ENCODE data around the gene MVB12B.

MVB12B gene

DNA sequence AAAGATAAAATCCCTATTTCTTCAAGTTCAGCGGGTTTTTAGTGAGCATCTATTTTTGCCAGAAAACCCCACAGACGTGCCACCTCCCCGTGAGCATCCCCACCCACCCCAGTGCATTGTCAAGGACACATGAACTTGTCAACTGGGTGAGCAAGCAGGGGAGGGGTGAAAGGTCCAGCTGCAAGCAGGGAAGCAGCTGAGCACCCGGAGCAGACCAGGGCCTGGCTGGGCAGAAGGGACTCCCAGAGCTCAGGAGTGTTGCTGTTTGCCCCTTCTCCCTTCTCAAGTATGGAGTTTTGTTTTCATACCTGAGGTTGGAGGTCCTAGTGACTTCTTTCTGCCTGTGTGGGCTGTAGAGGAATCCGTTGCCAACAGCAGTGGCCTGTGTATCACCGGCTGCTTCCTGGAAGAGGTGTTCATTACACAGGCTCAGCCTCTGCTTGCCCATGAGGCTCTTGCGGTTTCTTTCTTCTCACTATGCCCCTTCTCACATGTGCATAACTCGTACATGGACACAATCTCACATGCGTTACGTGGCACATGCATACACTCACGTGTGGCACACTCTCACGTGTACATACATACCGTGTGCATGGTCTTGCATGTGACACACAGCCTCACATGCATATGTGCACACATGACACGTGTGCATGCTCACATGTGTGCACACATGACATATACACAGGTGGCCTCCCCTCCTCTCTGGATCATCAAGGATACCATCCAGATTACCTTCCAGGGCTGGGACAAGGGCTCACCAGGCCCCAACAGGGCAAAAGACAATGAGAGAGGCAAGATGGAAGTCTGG, 126.7 kb downstream of the MVB12B start:
- DNase-seq (ENCODE audit: low spot score) = no peak

DNA sequence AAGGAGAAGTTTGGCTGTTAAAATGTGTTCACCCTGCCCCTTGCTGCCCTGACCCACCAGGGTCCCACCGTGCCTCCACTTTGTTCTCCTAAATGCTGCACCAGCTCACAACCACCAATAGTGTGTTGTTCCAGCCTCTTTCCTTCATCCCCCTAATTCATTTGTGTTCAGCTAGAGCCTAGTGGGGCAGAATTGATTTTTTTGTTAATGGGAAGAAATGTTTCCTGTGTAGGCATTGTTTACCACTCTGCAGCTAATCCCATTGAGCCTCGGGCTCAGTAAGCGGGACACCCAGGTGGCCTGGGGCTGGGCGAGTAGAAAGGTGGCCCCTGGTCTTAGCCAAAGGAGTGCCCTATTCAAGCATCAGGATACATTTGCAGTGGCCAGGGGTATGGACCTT, 127.6 kb downstream of the MVB12B start:
- DNase-seq (ENCODE audit: low spot score) = no peak

DNA sequence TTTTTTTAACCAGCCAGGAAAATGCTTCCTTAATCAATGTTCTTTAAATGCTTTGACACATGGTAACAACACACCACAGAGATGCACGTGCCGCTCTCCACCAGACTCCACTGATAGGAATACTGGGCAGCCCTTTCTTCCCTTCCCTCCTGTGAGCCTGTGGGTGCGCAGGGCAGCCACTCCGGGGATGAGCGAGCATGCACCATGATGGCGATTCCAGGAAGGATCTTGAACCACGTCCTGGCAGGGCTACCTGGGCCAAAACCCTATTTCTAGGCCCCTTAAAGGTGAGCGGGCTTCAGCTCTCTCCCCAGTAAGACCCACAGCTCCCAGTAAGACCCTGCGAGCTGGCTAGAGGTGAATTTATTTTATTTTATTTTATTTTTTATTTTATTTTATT, 128.2 kb downstream of the MVB12B start:
- DNase-seq (ENCODE audit: low spot score) = no peak

DNA sequence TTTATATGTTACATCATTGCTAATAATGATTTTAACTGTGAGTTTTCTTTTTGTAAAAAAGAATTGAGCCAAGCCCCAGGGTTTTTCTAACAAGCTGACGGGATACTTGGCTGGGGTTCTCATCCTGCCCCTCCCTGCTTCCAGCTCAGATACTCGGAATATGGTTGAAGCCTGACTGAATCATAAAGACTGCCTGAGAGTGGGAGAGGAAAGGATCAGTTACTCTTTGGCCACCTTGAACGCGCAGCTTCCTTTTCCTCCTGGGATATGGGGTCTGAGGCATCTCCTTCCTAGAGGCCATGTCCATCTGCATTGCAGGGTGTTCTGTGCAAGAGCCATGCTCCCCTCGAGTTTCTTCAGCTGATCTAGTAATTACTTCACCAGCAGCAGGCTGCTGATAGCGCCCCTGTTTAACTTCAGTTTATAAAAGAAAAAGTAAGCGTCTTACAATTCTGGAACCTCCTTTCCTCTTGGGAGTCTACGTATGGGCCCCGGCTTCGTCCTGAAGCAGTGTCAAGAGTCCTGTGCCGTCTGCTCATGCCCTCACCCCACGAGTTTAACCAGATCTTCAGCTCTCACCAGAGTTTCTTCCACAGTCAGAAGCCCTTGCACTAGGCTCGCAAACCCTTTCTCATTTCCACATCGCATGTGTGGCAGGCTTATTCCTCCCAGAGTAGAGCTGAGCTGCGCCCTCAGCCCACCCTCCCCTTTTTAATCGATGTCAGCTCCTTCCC, 130.0 kb downstream of the MVB12B start:
- DNase-seq (ENCODE audit: low spot score) = no peak

DNA sequence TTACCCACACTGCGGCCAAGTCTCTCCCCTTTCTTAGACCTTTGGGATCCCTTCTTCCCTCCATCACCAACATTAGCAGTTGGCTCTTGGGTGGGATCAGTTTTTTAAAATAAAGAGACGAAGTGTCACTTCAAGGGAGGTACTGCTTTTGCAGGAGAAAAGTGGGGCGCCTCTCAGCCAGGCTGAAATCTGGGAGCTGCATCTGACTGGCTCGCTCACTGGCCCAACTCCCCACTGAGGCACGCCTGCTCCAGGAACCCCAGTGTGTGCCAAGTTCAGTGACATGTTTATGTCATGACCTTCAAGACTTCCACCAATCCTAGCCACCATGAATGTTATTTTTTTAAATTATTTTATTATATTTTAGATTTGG, 130.5 kb downstream of the MVB12B start:
- no peak for DNase-seq (ENCODE audit: low spot score)

DNA sequence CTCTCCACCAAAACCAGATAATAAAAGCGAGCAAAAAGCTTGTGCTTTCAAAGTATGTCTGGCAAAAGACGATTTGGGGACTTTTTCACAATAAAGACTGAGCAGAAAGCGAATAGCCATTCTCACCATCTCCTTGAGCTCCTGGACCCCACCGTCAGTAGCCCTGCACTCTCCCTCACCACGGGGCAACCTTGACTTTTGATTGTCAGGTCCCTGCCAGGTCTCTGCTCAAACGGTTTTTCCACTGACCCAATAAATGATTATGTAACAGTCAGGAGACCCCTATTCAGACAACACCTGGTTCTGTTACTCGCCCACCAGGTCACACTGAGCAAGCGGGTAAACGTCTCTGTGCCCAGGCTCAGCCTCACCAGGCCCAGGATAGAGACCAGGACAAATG, 131.3 kb downstream of the MVB12B start:
- DNase-seq (ENCODE audit: low spot score) = no peak

DNA sequence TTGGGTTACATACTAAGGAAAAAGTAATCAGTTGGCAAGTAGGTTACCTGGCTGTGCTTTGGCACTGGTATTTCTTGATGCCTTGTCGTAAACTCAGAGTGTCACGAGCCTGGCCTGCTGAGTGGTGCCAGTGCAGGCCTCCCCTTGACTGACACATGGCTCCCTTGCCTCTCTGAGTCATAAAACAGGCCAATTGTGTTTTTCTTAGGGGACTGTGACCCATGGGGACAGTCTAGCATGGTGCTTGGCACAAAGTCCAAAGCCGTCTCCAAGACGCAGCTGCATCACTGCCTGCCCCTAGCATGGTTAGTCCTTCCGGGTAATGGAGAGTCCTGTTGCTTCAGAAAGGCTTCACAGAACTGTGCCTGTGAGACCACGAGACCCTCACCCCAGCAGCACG, 132.5 kb downstream of the MVB12B start:
- DNase-seq (ENCODE audit: low spot score) = no peak

DNA sequence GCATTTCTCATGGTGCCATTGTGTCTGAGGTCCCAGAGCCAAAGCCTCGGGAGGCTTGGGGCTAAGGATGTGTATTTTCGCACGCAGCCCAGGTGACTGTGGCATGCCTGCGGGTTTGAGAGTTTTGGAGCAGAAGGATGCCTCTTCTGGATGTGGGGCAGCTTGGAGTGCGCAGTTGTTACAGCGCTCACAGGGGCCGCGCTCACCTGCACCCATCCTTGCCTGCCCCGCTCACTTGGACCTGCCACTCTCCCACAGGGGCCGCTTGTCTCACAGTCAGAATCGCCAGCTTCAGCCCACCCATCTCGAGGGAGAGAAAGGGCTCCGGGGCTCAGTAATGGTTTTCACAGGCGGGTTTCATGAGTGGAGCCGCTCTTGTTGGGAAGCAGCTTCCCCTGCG, 132.9 kb downstream of the MVB12B start:
- DNase-seq (ENCODE audit: low spot score) = no peak

DNA sequence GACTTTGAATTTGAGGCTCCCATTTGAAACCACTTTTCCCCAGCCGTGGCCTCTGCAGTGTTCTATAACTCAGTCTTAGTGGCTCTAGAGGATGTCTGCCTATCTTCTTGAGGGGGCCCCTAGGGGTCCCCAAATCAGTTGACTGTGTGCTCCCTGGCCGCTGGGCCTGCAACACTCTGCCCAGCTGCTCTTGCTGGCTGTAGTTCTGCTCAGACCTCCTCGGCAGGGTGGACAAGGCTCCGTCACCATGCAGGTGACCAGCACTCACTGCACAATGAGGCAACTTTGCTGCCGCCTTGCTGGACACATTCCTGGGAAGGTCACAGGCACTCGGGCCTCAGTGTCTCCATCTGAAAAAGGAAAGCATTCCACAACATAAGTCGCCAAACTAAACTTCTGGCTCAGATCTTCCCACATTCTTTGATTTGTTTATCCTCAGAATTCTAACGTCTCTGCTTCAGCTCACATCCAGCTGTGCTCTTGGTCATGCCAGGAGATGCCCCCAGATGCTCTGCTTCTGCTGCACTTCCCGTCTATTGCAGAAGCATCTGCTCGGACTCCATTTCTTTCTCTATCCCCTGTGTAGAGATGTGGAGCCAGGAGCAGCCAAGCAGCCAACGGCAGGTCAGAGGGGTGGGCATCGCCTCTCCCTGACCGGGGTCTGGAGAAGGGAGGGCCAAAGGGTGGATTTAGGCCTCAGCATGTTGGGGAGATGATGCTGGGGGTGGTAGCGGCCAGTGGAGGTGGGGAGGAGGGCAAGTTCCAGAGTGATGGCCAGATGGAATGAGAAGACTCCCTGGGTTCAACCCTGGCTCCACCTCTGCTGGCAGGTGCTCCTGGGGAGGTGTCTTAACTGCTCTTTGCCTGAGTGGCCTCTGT, 133.6 kb downstream of the MVB12B start:
- no peak for DNase-seq (ENCODE audit: low spot score)

DNA sequence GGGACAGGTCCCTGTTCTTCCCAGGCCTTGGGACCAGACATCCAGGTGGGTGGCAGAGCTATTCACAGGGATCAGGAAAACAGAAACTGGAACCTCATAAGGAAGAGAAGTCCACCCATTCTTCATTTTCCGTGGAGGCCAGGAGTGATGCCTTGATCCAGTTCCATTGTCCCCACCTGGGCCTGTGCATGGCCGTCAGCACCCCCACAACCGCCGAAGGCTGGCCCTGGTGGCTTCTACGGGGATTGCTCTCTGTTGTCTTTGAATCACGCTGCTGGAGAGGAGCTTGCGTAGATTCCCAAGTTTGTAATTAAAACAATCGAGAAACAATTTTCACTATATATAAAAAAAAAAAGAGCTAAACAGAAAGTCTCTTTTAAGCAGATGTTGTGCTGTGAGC, 134.4 kb downstream of the MVB12B start:
- no peak for DNase-seq (ENCODE audit: low spot score)

DNA sequence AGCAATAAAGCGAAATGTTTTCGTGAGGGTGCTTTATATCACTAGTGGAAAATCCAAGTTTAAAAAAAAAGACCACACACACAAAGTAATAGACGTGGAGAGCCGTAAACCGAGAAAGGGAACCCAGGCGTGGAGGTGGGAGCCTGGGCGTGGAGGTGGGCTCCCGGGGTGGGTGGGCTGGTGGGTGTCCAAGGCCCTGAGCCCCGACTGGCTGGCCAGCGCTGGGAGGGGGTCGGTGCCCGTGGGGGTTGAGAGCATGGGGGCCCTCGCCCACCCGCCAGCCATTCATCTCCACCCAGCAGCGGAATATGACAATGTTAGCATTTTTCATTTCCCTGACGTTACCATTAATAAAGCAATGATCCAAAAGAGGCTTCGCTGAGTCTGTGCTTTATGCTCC, 135.0 kb downstream of the MVB12B start:
- DNase-seq (ENCODE audit: low spot score) = no peak

DNA sequence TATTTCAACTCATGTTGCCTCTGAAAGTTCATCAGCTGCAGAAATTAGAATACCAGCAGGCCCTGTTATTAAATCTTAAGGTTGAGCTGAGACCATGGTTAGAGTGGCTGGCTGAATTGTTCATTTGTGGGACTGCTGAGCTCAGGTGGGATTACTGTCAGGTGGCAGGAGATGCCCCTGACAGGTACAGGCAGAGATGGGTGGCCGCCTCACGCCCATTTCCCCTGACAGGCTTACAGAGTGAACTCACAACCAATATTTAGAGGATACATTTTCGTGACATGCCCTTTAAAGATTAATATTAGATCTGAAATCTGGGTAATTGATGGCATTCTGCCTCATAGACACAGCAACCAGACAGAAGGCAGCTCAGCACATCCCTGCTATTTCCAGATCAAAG, 136.0 kb downstream of the MVB12B start:
- no peak for DNase-seq (ENCODE audit: low spot score)

DNA sequence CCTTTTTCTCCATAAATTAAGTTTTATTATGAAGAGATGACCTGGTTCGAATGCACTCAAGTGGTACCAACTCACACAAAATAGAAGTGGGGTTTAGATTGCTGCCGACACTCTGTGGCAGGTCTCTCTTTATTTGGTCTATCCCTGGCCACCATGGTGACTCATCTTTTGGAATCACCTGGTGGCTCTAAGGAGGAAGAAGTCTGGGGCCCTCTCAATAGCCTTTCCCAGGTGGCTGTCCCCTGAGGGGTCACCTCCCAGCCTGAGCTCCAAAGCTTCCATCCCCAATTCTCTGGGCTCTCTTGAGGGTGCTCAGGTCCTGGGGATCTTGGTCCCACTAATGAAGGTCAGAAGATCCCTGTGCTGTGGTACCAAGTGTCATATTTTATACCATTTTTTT, 136.8 kb downstream of the MVB12B start:
- no peak for DNase-seq (ENCODE audit: low spot score)

DNA sequence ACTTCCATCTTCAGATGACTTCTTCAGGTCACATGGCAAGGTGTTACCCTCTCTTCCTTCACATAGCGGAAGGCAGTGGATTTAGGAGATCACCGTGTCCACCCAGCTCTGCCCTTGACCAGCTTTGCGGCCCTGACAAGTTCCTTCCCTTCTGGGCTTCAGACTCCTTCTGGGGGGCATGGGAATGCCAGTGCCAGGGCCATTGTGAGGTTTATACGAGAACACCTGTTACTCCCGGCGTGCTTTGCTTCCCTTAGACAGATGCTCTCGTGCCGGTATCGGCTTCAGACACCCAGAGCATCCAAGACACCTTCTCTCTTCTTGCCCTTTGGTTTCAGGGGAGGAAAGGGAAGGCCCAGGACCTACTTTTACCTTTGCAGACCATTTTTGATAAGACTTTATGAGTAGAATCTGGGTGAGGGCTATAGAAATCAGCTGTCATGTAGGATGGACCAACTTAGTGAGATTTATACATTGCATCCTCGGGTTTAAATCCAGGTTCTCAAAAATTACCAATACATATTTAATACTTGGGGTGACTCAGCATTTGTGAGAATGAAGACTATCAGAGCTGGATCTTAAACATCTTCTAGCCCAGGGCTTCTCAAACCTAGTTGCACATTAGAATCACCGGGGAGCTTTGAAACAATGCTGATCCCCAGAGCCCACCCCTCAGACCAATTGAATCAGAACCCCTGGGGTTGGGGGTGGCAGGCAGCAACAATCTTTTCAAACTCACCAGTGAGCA, 138.2 kb downstream of the MVB12B start:
- DNase-seq (ENCODE audit: low spot score) = no peak

DNA sequence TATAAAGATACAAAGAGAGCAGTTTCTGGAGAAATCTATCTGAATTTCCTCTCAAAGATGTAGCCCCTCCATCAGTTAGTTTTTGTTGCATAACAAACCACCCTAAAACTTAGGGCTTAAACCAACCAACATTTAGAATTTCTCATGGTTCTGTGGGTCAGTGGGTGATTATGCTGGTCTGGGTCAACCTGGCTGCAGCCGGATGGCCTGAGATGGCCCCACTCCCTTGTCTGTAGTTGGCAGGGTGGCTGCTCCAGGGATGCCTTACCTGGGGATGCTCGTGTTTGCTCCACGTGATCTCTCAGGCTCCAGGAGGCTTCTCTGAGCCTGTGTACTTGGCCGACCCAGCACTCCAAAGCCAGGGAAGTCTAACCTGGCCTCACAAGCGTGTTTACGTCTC, 139.3 kb downstream of the MVB12B start:
- no peak for DNase-seq (ENCODE audit: low spot score)

DNA sequence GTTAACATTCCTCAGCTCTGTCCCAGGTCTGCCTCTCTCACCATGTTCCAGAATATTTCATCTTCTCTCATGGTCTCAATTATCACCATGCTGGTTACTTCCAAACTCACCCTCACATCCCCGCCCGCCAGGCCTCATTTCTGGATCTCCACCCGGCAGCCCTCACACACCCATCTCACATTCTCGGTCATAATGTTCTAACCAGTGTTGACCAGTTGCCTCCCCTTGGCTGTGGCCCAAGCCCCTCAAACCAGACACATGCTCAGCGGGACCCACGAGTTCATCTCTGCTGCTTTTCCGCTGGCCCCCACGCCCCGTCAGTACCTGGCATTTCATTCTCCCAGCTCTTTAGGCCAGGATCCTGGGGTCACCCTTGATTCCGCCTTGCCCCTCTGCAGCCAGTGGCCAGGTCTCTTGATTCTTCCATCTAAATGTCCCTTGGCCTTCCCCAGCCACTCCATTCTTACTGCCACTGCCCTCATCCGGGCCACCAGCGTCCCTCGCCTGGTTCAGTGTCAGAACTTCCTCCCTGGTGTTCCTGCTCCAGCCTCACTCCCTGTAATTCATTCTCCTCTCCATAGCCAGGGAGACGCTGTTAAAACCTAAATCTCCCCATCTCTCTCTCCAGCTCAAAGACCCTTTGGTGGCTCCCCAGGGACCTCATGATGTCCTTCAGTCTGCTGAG, 141.7 kb downstream of the MVB12B start:
- no peak for DNase-seq (ENCODE audit: low spot score)

DNA sequence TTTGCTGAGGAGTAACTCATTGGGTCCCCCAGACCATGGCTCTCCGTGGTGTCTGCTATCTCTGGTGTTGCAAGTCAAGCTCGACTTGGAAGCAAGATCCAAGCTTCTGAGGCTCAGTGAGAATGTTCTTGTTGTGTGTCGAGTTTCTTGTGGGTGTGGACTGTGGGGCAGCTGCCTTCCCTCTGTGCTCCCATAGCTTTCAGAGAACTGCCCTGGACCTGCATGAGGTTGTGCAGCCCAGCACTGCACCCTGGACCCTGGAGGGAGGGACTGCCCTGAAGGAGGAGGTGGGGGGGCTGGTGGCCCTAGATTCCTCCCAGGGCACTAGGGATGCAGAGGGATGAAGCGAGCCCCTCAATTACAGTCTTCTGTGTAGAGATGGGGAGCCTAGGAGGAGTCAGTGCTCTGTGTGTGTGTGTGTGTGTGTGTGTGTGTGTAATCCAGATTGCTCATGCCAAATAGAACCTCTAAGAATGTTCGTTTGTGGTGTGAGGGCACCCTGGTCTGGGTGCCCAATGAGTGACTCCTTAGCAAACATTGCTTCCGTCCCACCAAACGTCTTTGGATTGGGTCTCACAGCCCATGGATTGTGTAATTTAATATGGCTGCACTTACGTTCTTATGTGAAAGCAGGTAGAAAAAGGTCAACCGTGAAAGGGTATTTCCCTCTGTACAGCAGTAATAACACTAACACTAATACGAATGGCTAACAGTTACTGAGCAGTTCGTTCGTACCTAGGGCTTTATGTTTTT, 143.8 kb downstream of the MVB12B start:
- DNase-seq (ENCODE audit: low spot score) = no peak

DNA sequence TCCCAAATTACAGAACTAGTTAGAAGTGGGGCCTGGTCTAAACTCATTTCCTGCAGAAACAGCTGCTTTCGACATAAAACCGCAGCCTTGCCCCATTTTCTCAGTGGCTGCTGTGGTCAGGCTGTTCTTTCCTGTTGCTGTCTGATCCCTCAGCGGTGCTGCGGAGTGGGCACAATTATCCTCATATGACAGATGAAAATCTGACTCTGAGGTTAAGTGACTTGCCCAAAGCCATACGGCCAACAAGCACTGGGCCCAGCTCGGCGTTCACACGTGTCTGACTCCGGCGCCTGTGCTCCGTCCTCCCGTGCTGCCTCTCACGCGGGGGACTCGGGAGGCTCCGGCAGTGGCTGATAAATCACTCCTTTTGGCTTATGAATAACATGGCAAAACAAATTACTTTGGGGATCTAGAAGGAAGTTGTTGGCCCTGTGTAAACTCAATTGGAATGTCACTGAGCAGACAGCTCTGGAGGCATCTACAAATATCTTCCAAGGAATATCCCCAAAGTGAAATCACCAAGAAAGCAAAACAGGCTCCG, 144.5 kb downstream of the MVB12B start:
- DNase-seq (ENCODE audit: low spot score) = no peak

DNA sequence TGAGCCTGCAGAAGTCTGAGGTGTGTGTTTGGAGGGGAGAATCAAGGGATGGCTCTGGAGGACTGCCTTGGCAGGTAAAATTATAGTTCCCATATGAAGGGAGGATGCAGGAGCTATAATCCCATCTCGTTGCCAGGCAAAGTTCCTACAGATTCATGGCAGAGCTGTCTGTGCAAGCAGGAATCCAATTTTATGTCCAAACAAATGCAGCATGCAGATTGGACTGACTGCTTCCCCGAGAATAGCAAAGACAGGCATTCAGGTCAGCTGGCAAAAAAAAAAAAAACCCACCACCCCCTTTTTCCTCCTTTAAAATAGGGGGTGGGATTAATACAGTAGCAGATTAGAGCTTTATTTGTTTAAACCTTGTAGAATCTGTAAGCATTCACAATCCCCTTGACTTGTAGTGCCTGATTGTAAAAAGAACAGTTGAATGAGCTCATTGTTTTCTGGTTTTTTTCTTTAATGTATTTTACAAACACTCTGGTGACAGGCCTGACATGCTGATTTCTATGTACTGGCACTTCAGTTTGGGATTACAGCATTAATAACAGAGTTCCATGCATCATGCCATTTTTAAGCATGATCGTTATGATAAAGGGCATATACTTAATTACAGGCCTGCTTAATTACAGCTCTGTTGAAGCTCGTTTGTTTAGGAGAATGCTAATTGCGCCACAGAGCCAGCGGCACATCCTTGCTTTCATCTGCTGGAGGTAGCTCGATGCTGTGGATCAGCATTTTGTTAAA, 145.7 kb downstream of the MVB12B start:
- no peak for DNase-seq (ENCODE audit: low spot score)

DNA sequence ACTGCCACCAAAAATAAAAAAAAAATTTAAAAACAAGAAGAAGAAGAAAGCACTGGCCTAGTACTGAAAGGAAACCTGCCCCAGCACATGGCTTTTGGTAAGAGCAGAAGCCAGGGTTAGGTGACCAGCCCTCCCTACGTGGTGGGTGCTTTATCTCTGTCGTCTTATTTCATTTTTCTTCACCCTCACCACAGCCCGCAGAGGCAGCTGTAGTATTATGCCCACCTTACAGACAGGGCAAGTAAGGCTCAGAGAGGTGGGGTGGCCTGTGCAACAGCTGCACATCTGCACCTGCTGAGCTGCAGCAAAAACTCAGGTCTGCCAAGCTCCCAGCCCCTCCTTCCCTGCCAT, 146.3 kb downstream of the MVB12B start:
- DNase-seq (ENCODE audit: low spot score) = no peak

Measured in LoVo (cell line).